Measurements from ENCODE around the gene EIF2AK2. TPM values are rescaled to one million over a fixed set of nuclear protein-coding genes. Genes with fewer than 3 reads are reported as not detected.
"Not testable (repeated sequence)": the region's sequence is repeated elsewhere in the genome, so short reads cannot be mapped to it uniquely, and the experiment has no call there.

Gene EIF2AK2
- 10 to 100 TPM; 68.7 to 74.8 TPM for total RNA-seq

- Mint-ChIP-seq H3K27me3 (no peaks in the 10 kb centered on the region), H3K4me1 (peaks cover 38% of the 10 kb centered on the region), H3K4me3 (peak within 1 kb of the TSS; percentile 93), H3K9me3 (peaks cover 8% of the 10 kb centered on the region), H3K27ac (peak within 1 kb of the TSS; percentile 95), H3K36me3 (peaks cover 37% of the 10 kb centered on the region)
- DNase-seq = peak; percentile 89
These were observed at the start of gene EIF2AK2 for GRCh38 chr2:37156857-37157714. EIF2AK2 (minus strand) TSS chr2:37156980; CDS start chr2:37147806, 9,174 bp downstream.

GRCh38 chr2:37205689-37206341, 49.0 kb upstream of the EIF2AK2 start:
- no peaks in the 10 kb centered on the region for H3K27me3 Mint-ChIP-seq
- H3K27ac Mint-ChIP-seq = no peak overlapping the region
- peaks cover 39% of the 10 kb centered on the region for H3K4me1 Mint-ChIP-seq
- no peak for DNase-seq
- H3K9me3 Mint-ChIP-seq = peaks cover 44% of the 10 kb centered on the region
- peaks cover 88% of the 10 kb centered on the region for H3K36me3 Mint-ChIP-seq
- no peak overlapping the region for H3K4me3 Mint-ChIP-seq

GRCh38 chr2:37205071-37205661, 48.4 kb upstream of the EIF2AK2 start:
- not testable (repeated sequence) for H3K27me3 Mint-ChIP-seq, DNase-seq, H3K4me3 Mint-ChIP-seq, H3K27ac Mint-ChIP-seq
- Mint-ChIP-seq H3K9me3 (peaks cover 42% of the 10 kb centered on the region), H3K36me3 (peaks cover 87% of the 10 kb centered on the region), H3K4me1 (peaks cover 43% of the 10 kb centered on the region)

GRCh38 chr2:37203708-37204107, 46.9 kb upstream of the EIF2AK2 start:
- no peak for DNase-seq
- Mint-ChIP-seq H3K9me3 (peaks cover 31% of the 10 kb centered on the region), H3K4me1 (peaks cover 45% of the 10 kb centered on the region), H3K36me3 (peaks cover 82% of the 10 kb centered on the region), H3K4me3 (no peak overlapping the region), H3K27ac (no peak overlapping the region), H3K27me3 (no peaks in the 10 kb centered on the region)

GRCh38 chr2:37201766-37202165, 45.0 kb upstream of the EIF2AK2 start:
- DNase-seq = peak; percentile 60
- Mint-ChIP-seq H3K4me1 (peaks cover 44% of the 10 kb centered on the region), H3K4me3 (peak overlapping the region; percentile 14), H3K9me3 (peaks cover 12% of the 10 kb centered on the region), H3K27me3 (no peaks in the 10 kb centered on the region), H3K36me3 (peaks cover 76% of the 10 kb centered on the region), H3K27ac (peak overlapping the region; percentile 55)

GRCh38 chr2:37201208-37201607, 44.4 kb upstream of the EIF2AK2 start:
- DNase-seq = no peak
- peaks cover 74% of the 10 kb centered on the region for H3K36me3 Mint-ChIP-seq
- H3K4me1 Mint-ChIP-seq = peaks cover 44% of the 10 kb centered on the region
- peak overlapping the region; percentile 70 for H3K27ac Mint-ChIP-seq
- no peak overlapping the region for H3K4me3 Mint-ChIP-seq
- peaks cover 9% of the 10 kb centered on the region for H3K9me3 Mint-ChIP-seq
- peaks cover 3% of the 10 kb centered on the region for H3K27me3 Mint-ChIP-seq

GRCh38 chr2:37198681-37199065, 41.9 kb upstream of the EIF2AK2 start:
- Mint-ChIP-seq H3K4me1 (peaks cover 40% of the 10 kb centered on the region), H3K4me3 (no peak overlapping the region), H3K36me3 (peaks cover 51% of the 10 kb centered on the region)

GRCh38 chr2:37196320-37197195, 39.8 kb upstream of the EIF2AK2 start, which contains the start of gene CEBPZOS:
CEBPZOS (plus strand) TSS chr2:37196496; CDS start chr2:37199705, 3,209 bp downstream.
- Mint-ChIP-seq H3K9me3 (no peaks in the 10 kb centered on the region), H3K4me3 (peak within 1 kb of the TSS; percentile 96), H3K36me3 (peaks cover 39% of the 10 kb centered on the region), H3K4me1 (peaks cover 32% of the 10 kb centered on the region), H3K27me3 (peaks cover 3% of the 10 kb centered on the region), H3K27ac (peak within 1 kb of the TSS; percentile 98)
- peak; percentile 87 for DNase-seq

More at GRCh38 chr2:37198681-37199065, 41.9 kb upstream of the EIF2AK2 start:
- H3K27me3 Mint-ChIP-seq = peaks cover 3% of the 10 kb centered on the region
- no peak overlapping the region for H3K27ac Mint-ChIP-seq
- DNase-seq = no peak
- peaks cover 2% of the 10 kb centered on the region for H3K9me3 Mint-ChIP-seq

- peaks cover 25% of the 10 kb centered on the region for H3K4me1 Mint-ChIP-seq
- not testable (repeated sequence) for H3K9me3 Mint-ChIP-seq, H3K27me3 Mint-ChIP-seq, DNase-seq
- peak overlapping the region; percentile 98 for H3K27ac Mint-ChIP-seq
- peaks cover 33% of the 10 kb centered on the region for H3K36me3 Mint-ChIP-seq
- H3K4me3 Mint-ChIP-seq = peak overlapping the region; percentile 96
These were observed 39.1 kb upstream of the EIF2AK2 start for GRCh38 chr2:37195862-37196319.

GRCh38 chr2:37192551-37192950, 35.8 kb upstream of the EIF2AK2 start:
- peaks cover 3% of the 10 kb centered on the region for H3K27me3 Mint-ChIP-seq
- no peaks in the 10 kb centered on the region for H3K9me3 Mint-ChIP-seq
- H3K4me3 Mint-ChIP-seq = no peak overlapping the region
- peaks cover 8% of the 10 kb centered on the region for H3K4me1 Mint-ChIP-seq
- H3K36me3 Mint-ChIP-seq = peaks cover 12% of the 10 kb centered on the region
- no peak overlapping the region for H3K27ac Mint-ChIP-seq
- DNase-seq = no peak

- Mint-ChIP-seq H3K4me1 (peaks cover 4% of the 10 kb centered on the region), H3K4me3 (no peak overlapping the region), H3K36me3 (peaks cover 5% of the 10 kb centered on the region), H3K27me3 (peaks cover 3% of the 10 kb centered on the region), H3K9me3 (no peaks in the 10 kb centered on the region), H3K27ac (no peak overlapping the region)
- no peak for DNase-seq
These were observed 35.0 kb upstream of the EIF2AK2 start for GRCh38 chr2:37191747-37192146.

GRCh38 chr2:37191253-37191652, 34.5 kb upstream of the EIF2AK2 start:
- Mint-ChIP-seq H3K9me3 (no peaks in the 10 kb centered on the region), H3K4me3 (no peak overlapping the region), H3K36me3 (peaks cover 2% of the 10 kb centered on the region), H3K4me1 (peaks cover 2% of the 10 kb centered on the region), H3K27ac (no peak overlapping the region), H3K27me3 (peaks cover 1% of the 10 kb centered on the region)
- no peak for DNase-seq

GRCh38 chr2:37190290-37190689, 33.5 kb upstream of the EIF2AK2 start:
- Mint-ChIP-seq H3K4me1 (no peaks in the 10 kb centered on the region), H3K27ac (no peak overlapping the region), H3K4me3 (no peak overlapping the region), H3K9me3 (no peaks in the 10 kb centered on the region), H3K36me3 (no peaks in the 10 kb centered on the region), H3K27me3 (peaks cover under 1% of the 10 kb centered on the region)
- no peak for DNase-seq

- DNase-seq = no peak
These were observed 32.8 kb upstream of the EIF2AK2 start for GRCh38 chr2:37189452-37190153.

More at GRCh38 chr2:37189452-37190153, 32.8 kb upstream of the EIF2AK2 start:
- H3K4me1 Mint-ChIP-seq = no peaks in the 10 kb centered on the region
- no peaks in the 10 kb centered on the region for H3K9me3 Mint-ChIP-seq
- no peak overlapping the region for H3K27ac Mint-ChIP-seq
- no peak overlapping the region for H3K4me3 Mint-ChIP-seq
- peaks cover 5% of the 10 kb centered on the region for H3K27me3 Mint-ChIP-seq
- no peaks in the 10 kb centered on the region for H3K36me3 Mint-ChIP-seq

Measured in activated naive CD8-positive, alpha-beta T cell treated with anti-CD3 and anti-CD28 coated beads for 36 hours (primary cell).